ENCODE results near the gene DSTYK.
"Not testable (repeated sequence)": the region's sequence is repeated elsewhere in the genome, so short reads cannot be mapped to it uniquely, and the experiment has no call there.

DSTYK gene

GRCh38 chr1:205217418-205217817, 5.9 kb upstream of the DSTYK start:
- no peak for DNase-seq

DNA sequence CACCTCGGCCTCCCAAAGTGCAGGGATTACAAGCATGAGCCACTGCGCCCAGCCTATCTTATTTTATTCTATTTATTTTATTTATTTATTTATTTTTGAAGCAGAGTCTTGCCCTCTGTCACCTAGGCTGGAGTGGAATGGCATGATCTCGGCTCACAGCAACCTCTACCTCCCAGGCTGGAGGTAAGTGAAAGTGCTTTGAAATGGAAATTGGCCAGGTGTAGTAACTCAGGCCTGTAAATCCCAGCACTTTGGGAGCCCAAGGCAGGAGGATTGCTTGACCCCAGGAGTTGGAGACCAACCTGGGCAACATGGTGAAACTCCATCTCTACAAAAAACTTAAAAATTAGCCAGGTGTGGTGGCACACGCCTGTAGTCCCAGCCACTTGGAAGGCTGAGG, 5.1 kb upstream of the DSTYK start:
- DNase-seq = no peak

GRCh38 chr1:205214756-205215155, 3.3 kb upstream of the DSTYK start:
- DNase-seq = peak; percentile 62 to 76 (median 72)

- DNase-seq = peak in 2 of 3 donors; percentile 55 to 71
Observed at GRCh38 chr1:205211839-205212536, 486 bp upstream of the DSTYK start.

DNA sequence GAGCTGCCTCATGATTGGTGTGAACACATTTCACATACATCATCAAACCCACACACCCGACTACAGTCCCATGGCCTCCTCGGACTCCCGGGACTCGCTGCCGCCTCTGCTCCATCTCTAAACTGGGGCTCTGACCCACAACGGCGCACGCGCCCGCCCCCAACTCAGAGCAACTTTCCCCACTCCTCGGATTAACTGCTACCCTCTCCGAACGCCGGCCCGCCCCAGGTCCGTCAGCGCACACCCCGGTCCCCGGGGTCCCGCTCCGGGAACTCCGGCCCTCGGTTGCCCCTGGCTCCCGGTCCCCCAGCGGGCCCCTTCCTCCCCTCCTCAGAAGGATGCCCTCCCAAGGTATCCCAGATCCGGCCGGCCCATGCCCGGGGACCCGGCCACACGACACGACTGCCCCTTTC, 740 bp downstream of the DSTYK start:
- DNase-seq = peak; percentile 51 to 66 (median 53)

DNA sequence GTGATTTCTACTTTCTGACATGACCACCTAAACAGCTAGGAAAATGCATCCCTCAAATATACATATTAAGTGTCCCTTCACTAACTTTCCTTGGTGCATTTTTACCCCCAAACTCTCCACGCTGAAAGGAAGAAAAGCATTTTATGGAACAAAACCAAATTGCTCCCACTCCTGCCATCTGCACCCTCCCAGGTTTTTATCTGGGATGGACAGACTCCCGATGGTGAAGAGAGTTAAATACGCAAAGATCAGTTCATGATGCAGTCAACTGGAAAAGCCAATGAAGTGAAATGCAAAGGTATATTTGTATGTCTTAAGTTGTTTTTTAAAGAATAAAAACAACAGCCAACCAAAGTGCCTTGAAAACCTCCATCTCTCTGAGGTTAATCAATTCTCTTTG, 2.7 kb downstream of the DSTYK start:
- no peak for DNase-seq

DNA sequence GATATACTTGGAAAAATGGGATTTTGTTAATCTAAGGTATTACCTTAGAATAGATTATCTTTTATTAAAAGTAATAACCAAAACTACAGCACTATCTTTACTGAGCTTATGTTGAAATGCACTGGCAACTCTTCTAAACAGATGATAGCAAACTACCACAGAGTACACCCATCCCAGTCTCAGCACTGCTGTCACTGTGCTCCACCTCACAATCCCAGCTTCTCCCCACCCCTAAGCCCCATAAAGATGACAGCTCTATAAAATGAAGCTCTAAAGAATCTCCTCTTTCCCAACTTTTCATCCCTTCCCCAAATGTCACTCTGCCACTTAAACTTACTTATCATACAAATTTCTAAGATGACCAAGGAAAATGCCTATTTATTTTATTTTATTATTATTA, 6.4 kb downstream of the DSTYK start:
- no peak for DNase-seq

DNA sequence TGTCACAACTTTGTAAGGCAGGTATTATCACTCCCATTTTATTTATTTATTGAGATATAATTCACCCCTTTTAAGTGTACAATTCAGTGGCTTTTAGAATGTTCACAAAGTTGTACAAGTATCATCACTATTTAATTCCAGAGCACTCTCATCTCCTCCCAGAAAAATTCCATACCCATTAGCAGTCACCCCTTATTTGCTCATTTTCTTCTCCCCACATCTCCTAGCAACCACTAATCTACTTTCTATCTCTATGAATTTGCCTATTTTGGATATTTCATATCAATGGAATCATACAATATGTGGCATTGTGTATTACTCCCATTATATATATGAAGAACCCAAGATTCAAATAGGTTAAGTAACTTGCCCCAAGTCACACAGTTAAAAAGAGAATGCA, 7.0 kb downstream of the DSTYK start:
- no peak for DNase-seq

DNA sequence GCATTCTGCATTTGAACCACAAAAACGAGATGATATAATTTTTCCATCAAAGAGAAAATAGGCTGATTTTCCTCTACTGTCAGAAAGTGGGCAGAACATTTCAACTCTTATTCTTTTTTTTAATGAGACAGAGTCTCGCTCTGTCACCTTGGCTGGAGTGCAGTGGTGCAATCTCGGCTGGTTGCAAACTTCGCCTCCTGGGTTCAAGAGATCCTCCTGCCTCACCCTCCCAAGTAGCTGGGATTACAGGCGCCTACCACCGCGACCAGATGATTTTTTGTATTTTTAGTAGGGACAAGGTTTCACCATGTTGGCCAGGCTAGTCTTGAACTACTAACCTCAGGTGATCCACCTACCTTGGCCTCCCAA, 11.6 kb downstream of the DSTYK start:
- no peak for DNase-seq

DNA sequence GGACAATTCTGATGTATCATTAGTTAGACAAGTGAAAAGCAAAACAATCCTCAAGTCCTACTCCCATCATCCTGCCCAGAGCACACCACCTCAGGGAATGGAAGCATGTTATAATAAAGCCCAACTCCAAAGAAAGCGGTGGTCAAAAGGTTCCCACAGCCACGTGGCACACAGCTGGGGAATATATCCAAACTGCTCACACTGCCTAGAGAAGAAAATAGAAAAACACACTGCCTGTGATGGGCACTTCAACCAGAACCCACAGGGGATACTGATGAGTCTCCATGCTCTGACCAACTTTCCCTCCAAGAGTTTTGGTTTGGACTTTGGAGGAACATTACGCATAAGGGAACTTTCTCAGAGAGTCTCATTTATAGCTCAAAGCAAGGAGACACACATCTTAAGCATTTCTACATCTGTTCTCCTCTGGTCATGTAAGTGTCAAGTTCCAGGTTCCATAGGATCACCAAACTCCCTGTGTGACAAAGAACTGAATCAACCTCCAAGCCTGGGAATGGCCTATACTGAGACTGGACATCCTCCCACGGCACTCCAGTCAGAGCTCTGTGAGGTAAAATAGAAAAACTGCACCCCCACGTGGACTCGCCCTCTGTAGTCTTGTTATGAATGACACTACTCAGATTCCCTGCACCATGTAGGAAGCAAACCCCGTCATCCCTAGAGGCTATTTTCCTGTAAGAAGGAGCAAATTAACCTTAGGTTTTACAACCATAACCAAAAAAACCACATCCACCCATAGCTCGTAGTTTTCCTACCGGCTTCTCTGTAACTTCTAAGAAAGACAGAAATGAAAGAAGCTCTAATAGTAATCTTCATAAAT, 12.2 kb downstream of the DSTYK start:
- peak; percentile 14 to 27 (median 25) for DNase-seq

DNA sequence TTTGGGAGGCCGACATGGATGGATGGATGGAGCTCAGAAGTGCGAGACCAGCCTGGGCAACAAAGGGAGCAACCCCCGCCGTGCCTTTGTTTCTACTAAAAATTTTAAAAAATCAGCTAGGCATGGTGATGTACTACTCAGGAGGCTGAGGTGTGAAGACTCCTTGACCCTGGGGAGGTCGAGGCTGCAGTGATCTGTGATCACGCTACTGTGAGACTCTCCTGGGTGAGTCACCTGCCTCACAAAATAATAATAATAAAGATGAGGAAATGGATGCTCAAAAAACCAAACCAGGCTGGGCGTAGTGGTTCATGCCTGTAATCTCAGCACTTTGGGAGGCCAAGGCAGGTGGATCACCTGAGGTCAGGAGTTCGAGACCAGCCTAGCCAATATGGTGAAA, 19.2 kb downstream of the DSTYK start:
- no peak for DNase-seq

DNA sequence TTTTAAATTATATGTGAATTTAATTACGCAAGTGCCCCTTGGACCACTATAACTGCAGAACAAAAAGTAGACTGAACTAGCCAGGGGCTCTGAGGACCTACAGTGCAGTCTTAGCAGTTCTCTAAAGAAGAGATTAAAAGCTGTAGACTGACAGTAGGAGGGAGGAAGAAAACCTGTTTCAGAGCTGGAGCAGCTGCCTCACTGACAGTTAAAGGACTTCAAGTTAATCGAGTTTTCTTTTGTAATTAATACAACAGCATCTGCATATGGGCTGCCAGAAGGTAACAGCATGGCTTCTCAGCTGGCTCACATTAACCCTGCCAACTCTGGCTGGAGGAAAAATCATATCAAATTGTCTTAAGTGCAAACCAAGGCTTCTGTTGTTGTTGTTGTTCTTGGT, 19.9 kb downstream of the DSTYK start:
- DNase-seq = no peak

GRCh38 chr1:205190845-205191577, 20.5 kb downstream of the DSTYK start:
- no peak for DNase-seq

GRCh38 chr1:205189131-205189530, 22.4 kb downstream of the DSTYK start:
- DNase-seq = peak; percentile 12 to 51 (median 40)

GRCh38 chr1:205188596-205188995, 22.9 kb downstream of the DSTYK start:
- no peak for DNase-seq

DNA sequence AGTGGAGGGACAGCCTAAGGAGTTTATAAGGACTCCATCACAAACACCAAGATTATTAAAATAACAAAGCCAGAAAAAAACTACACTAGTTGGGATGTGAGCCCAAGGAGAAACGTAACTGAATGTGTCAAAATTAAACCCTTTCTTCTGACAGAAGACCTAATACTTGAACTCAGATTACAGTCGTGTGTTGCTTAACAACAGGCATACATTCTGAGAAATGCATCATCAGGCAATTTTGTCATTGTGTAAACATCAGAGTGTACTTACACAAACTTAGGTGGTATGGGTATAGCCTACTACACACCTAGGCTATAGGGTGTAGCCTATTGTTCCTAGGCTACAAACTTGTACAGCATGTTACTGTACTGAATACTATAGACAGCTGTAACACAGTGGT, 23.4 kb downstream of the DSTYK start:
- no peak for DNase-seq

DNA sequence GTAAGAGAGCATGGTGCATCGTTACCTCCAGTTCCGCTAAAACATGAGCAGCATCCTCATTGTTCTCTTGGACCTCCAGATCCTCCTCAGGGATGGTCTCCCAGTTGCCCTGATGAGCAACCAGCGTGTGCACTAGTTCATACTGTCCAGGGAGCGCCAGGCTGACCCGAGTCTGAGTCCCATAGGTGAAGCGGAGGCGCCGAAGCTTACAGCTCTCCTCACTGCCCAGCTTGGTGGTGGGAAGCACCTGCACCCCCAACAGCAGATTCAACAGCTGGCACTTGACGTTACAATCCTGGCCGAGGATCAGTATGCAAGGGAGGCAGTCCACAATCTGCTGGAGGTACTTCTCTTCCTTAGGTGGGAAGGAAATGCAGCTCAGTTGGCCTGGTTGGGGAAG, 24.1 kb downstream of the DSTYK start:
- no peak for DNase-seq

- no peak for DNase-seq
Observed at GRCh38 chr1:205186191-205186590, 25.3 kb downstream of the DSTYK start.

DNA sequence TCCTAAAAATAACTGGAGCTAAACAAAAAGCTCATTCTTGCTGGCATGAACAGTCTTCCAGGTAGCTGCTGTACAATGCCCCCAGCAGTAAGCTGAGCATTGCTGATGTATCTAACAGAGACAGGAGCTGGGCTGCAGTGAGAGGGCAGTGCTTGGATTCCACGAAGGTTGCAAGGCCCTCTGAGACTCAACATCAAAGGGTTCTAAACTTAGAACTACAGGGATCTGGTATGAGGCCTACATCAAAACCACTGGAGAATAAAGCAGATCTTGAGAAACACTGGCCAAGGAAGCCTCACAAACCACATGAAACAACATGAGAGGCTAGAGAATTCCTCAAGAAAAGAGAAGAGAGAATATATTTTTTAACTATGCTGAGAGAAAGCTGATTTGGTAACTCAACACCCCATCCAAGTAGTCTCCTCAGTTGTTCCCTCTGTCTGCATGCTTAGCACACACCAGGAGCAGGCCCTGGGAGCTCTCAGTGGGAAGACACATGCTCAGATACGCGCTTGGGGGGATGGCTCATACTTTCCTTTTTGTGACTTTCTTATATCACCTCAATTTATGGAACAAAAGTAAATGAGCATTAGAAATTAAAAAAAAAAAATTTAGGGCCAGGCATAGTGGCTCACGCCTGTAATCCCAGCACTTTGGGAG, 27.7 kb downstream of the DSTYK start:
- no peak for DNase-seq

DNA sequence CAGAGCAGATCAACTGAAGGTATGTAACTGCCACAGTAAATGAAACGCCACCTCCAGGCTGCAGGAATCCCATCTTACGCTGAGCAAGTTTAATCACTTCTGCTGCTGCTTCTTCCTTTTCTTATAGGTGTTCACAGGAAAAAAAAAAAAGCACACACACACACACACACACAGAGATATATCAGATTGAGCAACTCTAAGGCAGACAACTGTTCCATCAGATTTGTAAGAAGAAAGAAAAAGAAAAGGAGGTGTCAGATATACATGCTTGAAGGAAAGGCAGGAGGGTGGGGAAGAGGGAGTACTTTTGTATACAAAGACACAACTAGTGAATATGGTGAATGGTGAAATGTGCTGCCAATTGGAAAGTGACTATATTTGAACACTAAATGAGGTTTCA, 28.6 kb downstream of the DSTYK start:
- DNase-seq = no peak

GRCh38 chr1:205180331-205180730, 31.2 kb downstream of the DSTYK start:
- DNase-seq = not testable (repeated sequence)

DNA sequence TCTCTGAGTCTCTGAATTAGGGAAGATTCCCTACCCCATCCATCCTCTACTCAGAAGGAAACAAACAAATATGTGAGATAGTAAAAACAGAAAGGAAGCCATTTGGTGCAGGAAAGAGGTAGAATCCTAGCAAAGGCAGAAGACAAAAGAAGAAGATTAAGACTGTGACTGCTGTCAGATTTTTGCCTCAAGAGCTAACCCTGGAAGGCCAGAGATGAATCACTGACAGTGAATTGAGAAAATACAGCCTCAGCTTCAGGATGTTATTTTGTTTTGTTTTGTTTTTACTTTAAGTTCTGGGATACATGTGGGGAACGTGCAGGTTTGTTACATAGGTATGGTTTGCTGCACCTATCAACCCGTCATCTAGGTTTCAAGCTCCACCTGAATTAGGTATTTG, 31.7 kb downstream of the DSTYK start:
- no peak for DNase-seq

DNA sequence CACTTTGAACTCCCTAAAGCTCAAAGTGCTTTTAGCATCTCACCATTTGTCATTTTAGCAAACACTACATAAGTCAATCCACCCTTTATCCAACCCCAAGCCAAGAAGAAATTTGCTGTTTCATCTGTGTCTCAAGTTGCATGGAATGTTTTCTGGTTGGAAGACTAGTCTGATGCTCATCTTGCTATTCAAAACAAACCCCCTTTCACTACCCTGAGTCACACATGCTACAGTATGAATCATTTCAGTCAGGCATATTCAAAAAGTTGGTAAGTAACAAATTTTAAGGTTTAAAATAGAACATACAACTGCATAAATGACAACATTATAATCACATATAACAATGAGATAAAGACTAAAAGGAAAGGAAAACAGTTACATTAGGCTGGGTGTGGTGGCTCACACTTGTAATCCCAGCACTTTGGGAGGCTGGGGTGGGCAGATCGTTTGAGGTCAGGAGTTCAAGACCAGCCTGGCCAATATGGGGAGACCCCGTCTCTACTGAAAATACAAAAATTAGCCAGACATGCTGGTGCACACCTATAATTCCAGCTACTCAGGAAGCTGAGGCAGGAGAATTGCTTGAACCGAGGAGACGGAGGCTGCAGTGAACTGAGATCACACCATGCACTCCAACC, 38.7 kb downstream of the DSTYK start:
- peak in 2 of 3 donors; percentile 5 to 16 for DNase-seq

Measured in suppressor macrophage treated with lipopolysaccharide for 1 hour (primary cell).